Measurements from ENCODE around the gene SFT2D1. TPM values are rescaled to one million over a fixed set of nuclear protein-coding genes. Genes with fewer than 3 reads are reported as not detected.

SFT2D1 gene
- total RNA-seq, 1 donor from 2014 or later: 48.9 TPM

DNA sequence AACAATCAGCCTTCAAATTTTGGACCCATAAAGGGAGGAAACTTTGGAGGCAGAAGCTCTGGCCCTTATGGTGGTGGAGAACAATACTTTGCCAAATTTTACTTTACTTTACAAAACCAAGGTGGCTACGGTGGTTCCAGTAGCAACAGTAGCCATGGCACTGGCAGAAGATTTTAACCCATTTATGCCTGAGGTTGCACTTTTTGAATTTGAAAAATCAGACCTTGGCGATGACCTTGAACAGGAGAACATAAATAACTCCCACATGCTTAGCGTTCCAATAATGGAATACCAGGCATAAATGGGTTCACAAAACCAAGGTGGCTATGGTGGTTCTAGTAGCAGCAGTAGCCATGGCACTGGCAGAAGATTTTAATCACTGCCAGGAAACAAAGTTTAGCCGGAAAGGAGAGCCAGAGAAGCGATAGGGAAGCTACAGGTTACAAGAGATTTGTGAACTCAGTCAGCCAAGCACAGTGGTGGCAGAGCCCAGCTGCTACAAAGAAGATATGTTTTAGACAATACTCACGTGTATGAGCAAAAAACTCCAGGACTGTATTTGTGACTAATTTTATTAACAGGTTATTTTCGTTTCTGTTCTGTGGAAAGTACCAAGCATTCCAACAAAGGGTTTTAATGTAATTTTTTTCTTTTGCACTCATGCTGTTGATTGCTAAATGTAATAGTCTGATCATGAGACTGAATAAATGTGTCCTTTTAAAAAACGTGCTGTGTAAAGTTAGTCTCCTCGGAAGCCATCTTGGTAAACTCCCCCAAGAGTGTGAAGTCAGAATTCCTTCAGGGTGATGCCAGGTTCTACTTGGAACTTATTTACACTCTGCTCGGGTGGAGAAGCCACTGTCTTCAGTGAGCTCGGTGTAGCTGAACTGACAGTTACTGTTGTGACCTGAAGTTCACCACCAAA lies 6.7 kb downstream of the SFT2D1 start:
- DNase-seq (ENCODE audit: low spot score): no peak
- Histone ChIP-seq H3K27ac (no peak overlapping the region), H4K20me1 (ENCODE audit: low read depth) (peaks cover 90% of the 10 kb centered on the region), H3K36me3 (no peaks in the 10 kb centered on the region), H3K9ac (no peak overlapping the region), H3K27me3 (no peaks in the 10 kb centered on the region), H3K4me3 (no peak overlapping the region), H3K9me3 (ENCODE audit: low read depth) (no peaks in the 10 kb centered on the region), H3K79me2 (ENCODE audit: low read depth) (peaks cover 95% of the 10 kb centered on the region), H2AFZ (replicated peaks) (no peak overlapping the region), H3K4me2 (no peak overlapping the region), H3K4me1 (peaks cover 8% of the 10 kb centered on the region), H3F3A (ENCODE audit: low read depth) (no peaks in the 10 kb centered on the region)
- H3K4me1 Mint-ChIP-seq: peaks cover 25% of the 10 kb centered on the region
- H3K36me3 Mint-ChIP-seq: peaks cover 17% of the 10 kb centered on the region
- H3K27me3 Mint-ChIP-seq (ENCODE audit: insufficient read depth, low read depth): peaks cover 3% of the 10 kb centered on the region
- TF ChIP-seq, protein P1, sequence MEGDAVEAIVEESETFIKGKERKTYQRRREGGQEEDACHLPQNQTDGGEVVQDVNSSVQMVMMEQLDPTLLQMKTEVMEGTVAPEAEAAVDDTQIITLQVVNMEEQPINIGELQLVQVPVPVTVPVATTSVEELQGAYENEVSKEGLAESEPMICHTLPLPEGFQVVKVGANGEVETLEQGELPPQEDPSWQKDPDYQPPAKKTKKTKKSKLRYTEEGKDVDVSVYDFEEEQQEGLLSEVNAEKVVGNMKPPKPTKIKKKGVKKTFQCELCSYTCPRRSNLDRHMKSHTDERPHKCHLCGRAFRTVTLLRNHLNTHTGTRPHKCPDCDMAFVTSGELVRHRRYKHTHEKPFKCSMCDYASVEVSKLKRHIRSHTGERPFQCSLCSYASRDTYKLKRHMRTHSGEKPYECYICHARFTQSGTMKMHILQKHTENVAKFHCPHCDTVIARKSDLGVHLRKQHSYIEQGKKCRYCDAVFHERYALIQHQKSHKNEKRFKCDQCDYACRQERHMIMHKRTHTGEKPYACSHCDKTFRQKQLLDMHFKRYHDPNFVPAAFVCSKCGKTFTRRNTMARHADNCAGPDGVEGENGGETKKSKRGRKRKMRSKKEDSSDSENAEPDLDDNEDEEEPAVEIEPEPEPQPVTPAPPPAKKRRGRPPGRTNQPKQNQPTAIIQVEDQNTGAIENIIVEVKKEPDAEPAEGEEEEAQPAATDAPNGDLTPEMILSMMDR (IDR thresholded peaks at IDR 0.05): no peak
- TF ChIP-seq EZH2phosphoT487 (IDR thresholded peaks at IDR 0.05): no peak
- TF ChIP-seq EZH2 (IDR thresholded peaks at IDR 0.05): no peak
- no peak overlapping the region for H3K27ac Mint-ChIP-seq
- H3K9me3 Mint-ChIP-seq: no peaks in the 10 kb centered on the region
- H3K4me3 Mint-ChIP-seq: no peak overlapping the region

DNA sequence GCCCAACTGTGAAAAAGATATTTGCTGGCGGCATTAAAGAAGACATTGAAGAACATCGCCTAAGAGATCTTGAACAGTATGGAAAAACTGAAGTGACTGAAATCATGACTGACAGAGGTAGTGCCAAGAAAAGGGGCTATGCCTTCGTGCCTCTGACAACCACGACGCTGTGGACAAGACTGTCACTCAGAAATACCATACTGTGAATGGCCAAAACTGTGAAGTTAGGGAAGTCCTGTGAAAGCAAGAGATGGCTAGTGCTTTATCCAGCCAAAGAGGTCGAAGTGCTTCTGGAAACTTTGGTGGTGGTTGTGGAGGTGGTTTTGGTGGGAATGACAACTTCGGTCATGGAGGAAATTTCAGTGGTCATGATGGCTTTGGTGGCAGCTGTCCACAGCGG lies 7.5 kb downstream of the SFT2D1 start:
- H2AFZ ChIP-seq (replicated peaks): no peak overlapping the region

DNA sequence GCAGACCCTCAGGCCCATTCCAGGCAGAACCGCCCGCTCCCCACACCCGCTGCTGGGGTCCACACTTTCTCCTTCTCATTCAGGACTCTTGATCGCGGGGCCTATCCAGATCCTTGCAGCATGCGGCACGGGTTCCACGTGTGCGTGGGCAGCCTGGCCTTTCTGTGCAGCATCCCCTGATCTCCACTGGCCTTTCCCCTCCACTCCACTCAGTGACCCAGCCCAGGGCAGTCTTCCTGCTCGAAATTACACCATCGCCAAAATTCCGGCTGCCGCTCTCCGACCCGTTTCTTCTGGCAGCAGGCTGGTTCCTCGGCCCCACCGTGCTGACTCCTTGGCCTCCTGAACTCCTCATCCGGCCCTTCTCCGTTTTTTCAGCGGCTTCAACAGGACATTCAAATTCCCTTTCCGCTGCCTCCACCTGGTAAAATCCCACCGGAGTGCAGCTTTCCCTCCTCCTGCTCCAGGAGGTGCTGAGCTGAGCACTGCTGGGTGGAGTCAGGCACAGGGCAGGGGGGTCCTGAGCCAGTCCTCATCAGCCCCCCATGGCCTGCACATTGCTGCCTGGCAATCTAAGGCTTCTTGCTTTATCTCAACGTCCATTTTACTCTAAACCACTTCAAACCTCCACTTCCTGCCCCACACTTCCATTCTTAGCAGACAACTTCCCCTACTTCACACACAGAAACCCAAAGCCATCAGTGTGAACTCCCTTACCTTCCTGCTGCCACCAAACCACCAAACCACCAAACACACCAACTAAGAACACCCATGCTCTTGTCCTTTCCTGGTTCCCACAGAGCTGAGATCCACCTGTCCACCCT lies 9.0 kb downstream of the SFT2D1 start:
- H3K36me3 Mint-ChIP-seq: peaks cover 23% of the 10 kb centered on the region
- no peak overlapping the region for H3K4me3 Mint-ChIP-seq
- peak overlapping the region; percentile 14 for H3K27ac Mint-ChIP-seq
- H3K27me3 Mint-ChIP-seq (ENCODE audit: insufficient read depth, low read depth): peaks cover 3% of the 10 kb centered on the region
- no peaks in the 10 kb centered on the region for H3K27me3 ChIP-seq
- peaks cover 18% of the 10 kb centered on the region for H3K4me1 ChIP-seq
- no peaks in the 10 kb centered on the region for H3K36me3 ChIP-seq
- peaks cover 94% of the 10 kb centered on the region for H3K79me2 ChIP-seq (ENCODE audit: low read depth)
- no peak for DNase-seq (ENCODE audit: low spot score)
- H3K9me3 ChIP-seq (ENCODE audit: low read depth): no peaks in the 10 kb centered on the region
- peaks cover 35% of the 10 kb centered on the region for H3K4me1 Mint-ChIP-seq
- TF ChIP-seq EZH2phosphoT487 (IDR thresholded peaks at IDR 0.05) (no peak), EZH2 (IDR thresholded peaks at IDR 0.05) (no peak)
- TF ChIP-seq, protein P1 (IDR thresholded peaks at IDR 0.05): no peak
- no peak overlapping the region for H3K27ac ChIP-seq
- peak overlapping the region; percentile 20 for H3K9ac ChIP-seq
- no peak overlapping the region for H3K4me2 ChIP-seq
- H3F3A ChIP-seq (ENCODE audit: low read depth): no peaks in the 10 kb centered on the region
- H3K9me3 Mint-ChIP-seq: no peaks in the 10 kb centered on the region
- H4K20me1 ChIP-seq (ENCODE audit: low read depth): peaks cover 89% of the 10 kb centered on the region
- H2AFZ ChIP-seq (replicated peaks): no peak overlapping the region
- no peak overlapping the region for H3K4me3 ChIP-seq

More for the DNA sequence above, 7.5 kb downstream of the SFT2D1 start:
- DNase-seq (ENCODE audit: low spot score): no peak
- Mint-ChIP-seq H3K27ac (no peak overlapping the region), H3K4me1 (peaks cover 28% of the 10 kb centered on the region), H3K36me3 (peaks cover 17% of the 10 kb centered on the region), H3K9me3 (no peaks in the 10 kb centered on the region), H3K27me3 (ENCODE audit: insufficient read depth, low read depth) (peaks cover 3% of the 10 kb centered on the region), H3K4me3 (no peak overlapping the region)
- H3K27ac ChIP-seq: no peak overlapping the region
- no peaks in the 10 kb centered on the region for H3K27me3 ChIP-seq
- no peaks in the 10 kb centered on the region for H3F3A ChIP-seq (ENCODE audit: low read depth)
- TF ChIP-seq, protein P1 (IDR thresholded peaks at IDR 0.05): no peak
- peaks cover 90% of the 10 kb centered on the region for H4K20me1 ChIP-seq (ENCODE audit: low read depth)
- H3K9ac ChIP-seq: no peak overlapping the region
- H3K4me3 ChIP-seq: no peak overlapping the region
- no peak overlapping the region for H3K4me2 ChIP-seq
- no peaks in the 10 kb centered on the region for H3K36me3 ChIP-seq
- no peaks in the 10 kb centered on the region for H3K9me3 ChIP-seq (ENCODE audit: low read depth)
- peaks cover 94% of the 10 kb centered on the region for H3K79me2 ChIP-seq (ENCODE audit: low read depth)
- peaks cover 15% of the 10 kb centered on the region for H3K4me1 ChIP-seq
